ENCODE data around the gene SPINK4.

SPINK4 gene

DNA sequence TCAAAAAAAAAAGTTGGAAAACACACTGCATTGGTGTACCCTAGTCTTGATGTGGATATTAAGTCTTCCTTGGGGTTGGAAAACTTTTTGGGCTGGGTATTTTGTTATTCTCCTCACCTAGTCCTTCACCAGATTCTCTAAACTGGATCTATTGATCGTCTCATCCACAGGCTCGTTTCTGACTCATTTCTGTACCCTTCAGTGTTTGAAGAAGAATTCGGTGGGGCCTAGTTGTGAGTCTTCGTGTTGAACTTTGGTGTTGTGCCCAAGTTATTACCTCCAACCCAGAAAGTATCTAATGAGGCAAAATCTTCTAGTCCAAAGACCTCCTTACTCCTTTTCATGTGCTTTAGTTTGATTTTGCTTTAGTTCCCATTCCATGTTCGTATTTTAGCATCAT lies 51.9 kb downstream of the SPINK4 start:
- DNase-seq (ENCODE audit: low read depth), result no peak

DNA sequence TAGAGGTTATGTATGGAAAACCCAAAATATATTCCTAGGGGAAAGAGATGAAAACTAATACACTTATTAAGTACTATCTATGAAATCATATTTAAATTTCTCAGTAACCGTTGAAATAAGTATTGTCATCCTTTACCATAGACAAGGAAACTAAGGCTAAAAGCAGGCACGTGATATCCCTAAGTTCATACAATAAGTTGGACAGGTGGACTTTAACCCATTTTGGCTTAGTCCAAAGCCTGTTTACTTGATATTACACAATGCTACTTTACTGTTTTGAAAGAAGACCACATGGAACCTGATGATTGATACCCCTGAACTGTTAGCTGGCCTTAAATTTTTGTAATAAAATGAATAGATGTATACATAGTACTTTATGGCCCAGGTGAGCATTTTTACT lies 53.8 kb downstream of the SPINK4 start:
- no peak for DNase-seq (ENCODE audit: low read depth)

DNA sequence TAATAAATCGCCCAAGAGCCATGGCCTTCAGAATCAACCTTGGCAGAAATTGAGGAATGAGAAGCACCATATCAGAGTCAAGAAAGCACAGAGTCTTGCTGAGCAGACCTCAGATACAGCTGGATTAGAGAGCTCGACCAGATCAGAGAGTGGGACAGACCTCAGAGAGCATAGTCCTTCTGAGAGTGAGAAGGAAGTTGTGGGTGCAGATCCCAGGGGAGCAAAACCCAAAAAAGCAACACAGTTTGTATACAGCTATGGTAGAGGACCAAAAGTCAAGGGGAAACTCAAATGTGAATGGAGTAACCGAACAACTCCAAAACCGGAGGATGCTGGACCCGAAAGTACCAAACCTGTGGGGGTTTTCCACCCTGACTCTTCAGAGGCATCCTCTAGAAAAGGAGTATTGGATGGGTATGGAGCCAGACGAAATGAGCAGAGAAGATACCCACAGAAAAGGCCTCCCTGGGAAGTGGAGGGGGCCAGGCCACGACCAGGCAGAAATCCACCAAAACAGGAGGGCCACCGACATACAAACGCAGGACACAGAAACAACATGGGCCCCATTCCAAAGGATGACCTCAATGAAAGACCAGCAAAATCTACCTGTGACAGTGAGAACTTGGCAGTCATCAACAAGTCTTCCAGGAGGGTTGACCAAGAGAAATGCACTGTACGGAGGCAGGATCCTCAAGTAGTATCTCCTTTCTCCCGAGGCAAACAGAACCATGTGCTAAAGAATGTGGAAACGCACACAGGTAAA lies 54.9 kb downstream of the SPINK4 start:
- DNase-seq (ENCODE audit: low read depth), result no peak

DNA sequence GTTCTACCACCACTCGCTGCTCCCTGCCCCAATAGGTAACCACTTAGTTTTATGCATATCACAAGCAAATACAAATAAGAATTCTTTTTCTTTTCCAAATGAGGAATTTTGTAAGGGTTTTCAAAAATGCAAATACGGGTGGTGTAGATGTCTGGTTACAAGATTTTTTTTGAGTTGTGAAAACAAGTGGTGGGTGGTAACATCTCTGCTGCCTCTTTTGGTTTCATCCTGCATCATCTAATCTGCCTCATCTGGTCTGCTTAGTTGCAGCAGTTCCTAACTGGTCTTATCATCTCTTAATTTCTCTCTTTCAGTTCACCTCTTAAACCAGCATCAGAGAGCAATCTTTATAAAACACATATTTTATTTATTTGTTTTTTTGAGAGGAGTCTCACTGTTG lies 55.6 kb downstream of the SPINK4 start:
- no peak for DNase-seq (ENCODE audit: low read depth)

DNA sequence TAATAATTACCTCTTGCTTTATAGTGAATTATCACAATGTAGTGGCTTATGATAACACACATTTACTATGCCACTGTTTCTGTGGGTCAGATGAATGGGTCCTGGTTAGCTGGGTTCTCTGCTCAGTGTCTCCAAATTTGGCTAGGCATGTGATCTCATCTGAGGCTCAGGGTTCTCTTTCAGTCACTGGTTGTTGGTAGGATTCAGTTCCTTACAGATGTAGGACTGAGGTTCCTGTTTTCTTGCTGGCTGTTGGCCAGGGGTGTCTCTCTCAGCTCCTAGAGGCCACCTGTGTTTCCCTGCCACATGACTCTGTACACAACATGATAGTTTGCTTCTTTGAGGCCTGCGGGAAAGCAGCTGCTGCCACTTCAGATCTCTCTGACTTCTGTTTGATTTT lies 57.5 kb downstream of the SPINK4 start:
- no peak for DNase-seq (ENCODE audit: low read depth)

All from EH (cell line).